ENCODE data around the gene GPR15.

The GPR15 gene

DNA sequence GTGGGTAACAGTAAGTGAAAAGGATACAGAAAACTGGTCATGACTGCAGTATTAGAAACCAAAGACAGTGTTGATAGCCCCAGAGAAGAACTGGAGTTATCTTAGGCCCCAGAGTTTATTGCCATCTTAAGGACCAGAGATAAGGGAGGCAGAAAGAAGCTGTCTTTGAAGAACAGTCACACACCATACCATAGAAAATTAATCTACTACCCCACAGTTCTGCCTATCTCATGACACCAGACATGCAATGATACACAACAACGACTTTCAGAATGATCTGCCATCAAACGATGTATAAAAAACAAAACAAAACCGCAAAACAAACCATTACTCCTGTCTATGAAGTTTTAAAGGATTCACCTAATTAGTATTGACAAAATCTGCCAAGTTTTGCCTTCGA lies 52.0 kb downstream of the GPR15 start:
- TF ChIP-seq, protein P1, sequence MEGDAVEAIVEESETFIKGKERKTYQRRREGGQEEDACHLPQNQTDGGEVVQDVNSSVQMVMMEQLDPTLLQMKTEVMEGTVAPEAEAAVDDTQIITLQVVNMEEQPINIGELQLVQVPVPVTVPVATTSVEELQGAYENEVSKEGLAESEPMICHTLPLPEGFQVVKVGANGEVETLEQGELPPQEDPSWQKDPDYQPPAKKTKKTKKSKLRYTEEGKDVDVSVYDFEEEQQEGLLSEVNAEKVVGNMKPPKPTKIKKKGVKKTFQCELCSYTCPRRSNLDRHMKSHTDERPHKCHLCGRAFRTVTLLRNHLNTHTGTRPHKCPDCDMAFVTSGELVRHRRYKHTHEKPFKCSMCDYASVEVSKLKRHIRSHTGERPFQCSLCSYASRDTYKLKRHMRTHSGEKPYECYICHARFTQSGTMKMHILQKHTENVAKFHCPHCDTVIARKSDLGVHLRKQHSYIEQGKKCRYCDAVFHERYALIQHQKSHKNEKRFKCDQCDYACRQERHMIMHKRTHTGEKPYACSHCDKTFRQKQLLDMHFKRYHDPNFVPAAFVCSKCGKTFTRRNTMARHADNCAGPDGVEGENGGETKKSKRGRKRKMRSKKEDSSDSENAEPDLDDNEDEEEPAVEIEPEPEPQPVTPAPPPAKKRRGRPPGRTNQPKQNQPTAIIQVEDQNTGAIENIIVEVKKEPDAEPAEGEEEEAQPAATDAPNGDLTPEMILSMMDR (IDR thresholded peaks at IDR 0.05) = no peak
- TF ChIP-seq ZFX (IDR thresholded peaks at IDR 0.05; ENCODE audit: borderline replicate concordance) = no peak
- no peak overlapping the region for H3K27ac ChIP-seq

Data from 22Rv1 (cell line).